ENCODE measurements around the gene MRFAP1L1.
"Not testable (repeated sequence)": the region's sequence is repeated elsewhere in the genome, so short reads cannot be mapped to it uniquely, and the experiment has no call there.

Gene MRFAP1L1

DNA sequence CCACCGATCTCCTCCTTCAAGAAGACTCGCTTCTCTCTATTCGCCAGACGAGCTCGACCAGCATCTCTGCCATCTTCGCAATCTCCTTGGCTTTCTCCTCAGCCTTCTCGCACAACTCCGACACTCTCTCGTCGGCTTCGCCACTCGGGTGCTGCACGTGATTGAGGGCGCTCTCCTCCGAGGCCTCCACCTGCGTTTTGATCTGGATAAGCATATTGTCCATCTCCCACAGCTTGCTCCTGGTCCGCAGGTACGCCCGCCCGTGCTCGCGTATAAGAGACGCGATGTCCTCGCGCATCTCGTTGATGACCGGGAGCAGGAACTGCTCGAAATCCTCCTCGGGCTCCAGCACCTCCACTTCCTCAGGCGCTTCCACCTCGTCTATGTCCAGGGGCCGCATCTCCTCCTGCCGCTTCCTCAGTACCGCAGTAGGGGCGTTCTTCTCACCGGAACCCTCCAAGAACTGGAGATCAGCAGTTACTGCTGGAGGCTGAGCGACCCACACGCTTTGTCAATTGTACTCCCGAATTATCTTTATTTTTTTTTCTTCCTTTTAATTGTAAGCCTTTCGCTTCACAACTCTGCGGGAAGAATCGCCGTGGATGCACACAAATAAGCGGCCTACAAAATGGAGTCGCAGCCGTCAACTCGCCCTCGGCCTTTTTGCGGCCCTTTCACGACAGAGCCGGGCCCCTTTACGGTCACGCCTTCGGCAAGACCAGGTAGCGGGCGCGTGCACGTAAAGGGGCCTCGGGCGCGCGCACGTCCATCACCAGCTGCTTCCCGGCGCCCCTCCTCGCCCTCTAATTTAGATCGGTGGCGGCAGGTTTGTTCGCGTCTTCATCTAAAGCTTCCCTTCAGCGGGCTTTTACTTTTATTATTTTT is at the start of gene MRFAP1L1:
Gene MRFAP1L1, minus strand, starts transcription at position 636 of the 885 bp plus-strand sequence. Its CDS starts 236 bp downstream, at position 400.
- TF ChIP-seq, protein P1, sequence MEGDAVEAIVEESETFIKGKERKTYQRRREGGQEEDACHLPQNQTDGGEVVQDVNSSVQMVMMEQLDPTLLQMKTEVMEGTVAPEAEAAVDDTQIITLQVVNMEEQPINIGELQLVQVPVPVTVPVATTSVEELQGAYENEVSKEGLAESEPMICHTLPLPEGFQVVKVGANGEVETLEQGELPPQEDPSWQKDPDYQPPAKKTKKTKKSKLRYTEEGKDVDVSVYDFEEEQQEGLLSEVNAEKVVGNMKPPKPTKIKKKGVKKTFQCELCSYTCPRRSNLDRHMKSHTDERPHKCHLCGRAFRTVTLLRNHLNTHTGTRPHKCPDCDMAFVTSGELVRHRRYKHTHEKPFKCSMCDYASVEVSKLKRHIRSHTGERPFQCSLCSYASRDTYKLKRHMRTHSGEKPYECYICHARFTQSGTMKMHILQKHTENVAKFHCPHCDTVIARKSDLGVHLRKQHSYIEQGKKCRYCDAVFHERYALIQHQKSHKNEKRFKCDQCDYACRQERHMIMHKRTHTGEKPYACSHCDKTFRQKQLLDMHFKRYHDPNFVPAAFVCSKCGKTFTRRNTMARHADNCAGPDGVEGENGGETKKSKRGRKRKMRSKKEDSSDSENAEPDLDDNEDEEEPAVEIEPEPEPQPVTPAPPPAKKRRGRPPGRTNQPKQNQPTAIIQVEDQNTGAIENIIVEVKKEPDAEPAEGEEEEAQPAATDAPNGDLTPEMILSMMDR (conservative IDR thresholded peaks at IDR 0.05): no peak
- H3K27ac ChIP-seq: peak within 1 kb of the TSS; percentile 93

DNA sequence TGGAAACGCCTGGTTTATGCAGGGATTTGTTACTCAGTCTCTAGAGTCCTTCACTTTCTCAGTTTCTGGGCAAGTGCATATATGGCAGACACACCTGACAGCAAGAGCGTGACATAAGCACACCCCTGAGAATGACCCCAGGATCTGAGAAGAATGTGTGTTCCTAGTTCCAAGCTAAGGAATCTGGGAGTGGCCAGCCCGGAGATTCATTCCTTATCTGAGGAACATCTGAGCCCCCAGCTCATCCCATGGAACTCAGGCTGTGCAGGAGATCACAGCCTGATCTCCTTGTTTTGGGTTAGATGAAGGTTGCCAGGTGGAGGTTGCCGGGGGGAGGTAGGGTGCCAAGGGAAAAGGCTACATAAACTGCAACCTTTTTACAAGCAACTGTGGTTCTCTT is 49.1 kb upstream of the MRFAP1L1 start:
- TF ChIP-seq, protein P1 (conservative IDR thresholded peaks at IDR 0.05): no peak
- no peak overlapping the region for H3K27ac ChIP-seq

DNA sequence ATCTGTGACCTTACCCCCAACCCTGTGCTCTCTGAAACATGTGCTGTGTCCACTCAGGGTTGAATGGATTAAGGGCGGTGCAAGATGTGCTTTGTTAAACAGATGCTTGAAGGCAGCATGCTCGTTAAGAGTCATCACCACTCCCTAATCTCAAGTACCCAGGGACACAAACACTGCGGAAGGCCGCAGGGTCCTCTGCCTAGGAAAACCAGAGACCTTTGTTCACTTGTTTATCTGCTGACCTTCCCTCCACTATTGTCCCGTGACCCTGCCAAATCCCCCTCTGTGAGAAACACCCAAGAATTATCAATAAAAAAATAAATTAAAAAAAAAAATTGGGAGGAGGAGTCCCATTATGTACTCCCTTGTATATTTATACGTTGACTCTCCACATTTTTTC is 46.7 kb upstream of the MRFAP1L1 start:
- H3K27ac ChIP-seq: not testable (repeated sequence)

DNA sequence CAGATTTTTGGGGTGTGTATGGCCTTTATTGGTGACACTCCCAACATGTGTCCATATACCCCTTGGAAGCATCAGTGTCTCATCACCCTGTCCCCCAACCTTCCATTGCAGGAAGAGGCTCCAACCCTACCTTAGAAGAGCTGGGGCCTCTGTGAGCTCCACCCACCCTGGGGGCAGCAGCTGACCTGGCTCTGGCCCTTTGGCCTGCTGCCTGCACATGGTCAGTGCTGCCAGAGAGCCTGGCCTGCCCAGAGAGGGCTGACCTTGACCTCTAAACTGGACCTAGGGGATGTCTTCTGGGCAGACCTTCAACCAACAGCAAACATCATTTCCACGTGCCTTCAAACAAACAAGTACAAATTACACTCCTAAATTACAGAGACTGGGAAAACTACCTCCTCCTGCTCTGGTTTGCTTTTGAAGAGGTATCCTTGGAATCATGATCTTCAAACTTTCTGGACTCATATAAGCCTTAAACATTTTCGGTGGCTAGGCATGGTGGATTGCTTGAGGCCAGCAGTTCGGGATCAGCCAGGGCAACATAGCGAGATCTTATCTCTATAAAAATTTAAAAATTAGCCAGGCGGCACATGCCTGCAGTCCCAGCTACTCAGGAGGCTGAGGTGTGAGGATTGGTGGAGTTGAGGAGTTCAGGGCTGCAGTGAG is 45.6 kb upstream of the MRFAP1L1 start:
- H3K27ac ChIP-seq: no peak overlapping the region
- TF ChIP-seq, protein P1 (conservative IDR thresholded peaks at IDR 0.05): no peak

DNA sequence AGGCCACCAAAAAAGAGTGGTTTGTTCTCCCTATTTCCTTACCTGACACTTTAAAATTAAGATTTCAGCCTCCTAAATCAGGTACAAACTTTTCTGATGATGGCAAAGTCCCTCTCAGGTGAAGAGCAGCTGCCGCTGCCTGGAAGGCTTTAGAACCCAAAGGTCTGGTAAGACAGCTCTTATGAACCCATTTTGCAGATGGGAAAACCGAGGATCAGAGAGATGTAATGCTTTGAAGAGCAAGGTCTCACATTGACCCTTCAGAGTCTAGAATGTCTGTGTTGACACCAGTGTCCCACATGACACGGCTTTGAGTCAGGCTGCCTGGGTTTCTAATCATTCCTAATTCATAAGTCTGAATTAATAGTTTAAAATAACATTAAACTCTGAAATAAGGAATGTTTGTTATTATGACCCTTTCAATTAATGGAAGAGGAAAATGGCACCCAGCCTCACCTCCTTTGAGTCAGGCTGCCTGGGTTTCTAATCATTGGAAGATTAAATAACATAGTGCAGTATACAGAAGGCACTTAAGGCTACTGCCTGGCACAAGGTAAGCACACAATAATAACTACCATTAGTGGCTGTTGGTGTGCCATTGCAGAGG is 44.9 kb upstream of the MRFAP1L1 start:
- TF ChIP-seq, protein P1 (conservative IDR thresholded peaks at IDR 0.05): no peak
- no peak overlapping the region for H3K27ac ChIP-seq

DNA sequence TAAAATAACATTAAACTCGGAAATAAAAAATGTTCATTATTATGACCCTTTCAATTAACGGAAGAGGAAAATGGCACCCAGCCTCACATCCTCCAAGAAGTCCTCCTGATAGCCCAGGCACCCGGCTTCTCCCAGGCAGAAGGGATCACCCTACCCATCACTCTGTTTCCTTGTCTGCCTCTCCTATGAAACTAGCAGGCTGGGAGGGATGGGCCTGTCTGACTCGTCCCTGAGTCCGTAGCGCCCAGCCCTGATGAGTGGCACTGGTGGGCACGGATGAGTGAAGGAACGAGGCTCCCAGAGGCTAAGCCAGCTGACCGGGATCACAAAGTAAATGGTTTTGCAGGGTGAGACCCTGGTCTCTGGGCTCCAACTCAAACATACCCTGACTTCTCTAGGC is 44.2 kb upstream of the MRFAP1L1 start:
- H3K27ac ChIP-seq: no peak overlapping the region

DNA sequence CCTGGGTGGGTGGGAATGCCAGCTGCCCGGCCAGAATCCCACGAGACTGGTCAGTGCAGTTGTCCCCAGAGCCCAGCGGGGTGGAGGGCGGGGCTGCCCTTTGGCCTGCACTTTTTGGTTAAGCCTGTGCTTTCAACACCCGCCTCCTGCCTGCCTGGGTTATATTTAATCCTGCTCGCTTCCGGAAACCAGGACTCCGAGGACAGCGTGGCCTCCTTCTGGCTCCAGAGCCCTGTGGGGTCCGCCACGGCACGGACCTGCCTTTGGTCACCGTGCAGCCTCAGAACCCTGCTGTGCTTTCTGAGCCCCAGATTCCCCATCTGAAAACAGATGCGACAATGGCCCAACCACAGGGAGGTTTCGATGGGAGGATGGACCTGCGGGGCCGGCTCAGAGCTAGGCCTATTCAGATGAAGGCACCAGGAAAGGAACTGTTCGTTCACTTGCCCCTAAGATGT is 43.5 kb upstream of the MRFAP1L1 start:
- TF ChIP-seq, protein P1 (conservative IDR thresholded peaks at IDR 0.05): no peak
- no peak overlapping the region for H3K27ac ChIP-seq

More for the DNA sequence above, 44.2 kb upstream of the MRFAP1L1 start:
- TF ChIP-seq, protein P1 (conservative IDR thresholded peaks at IDR 0.05): no peak
